Measurements from ENCODE around the gene KRT8.
"Not testable (repeated sequence)": the region's sequence is repeated elsewhere in the genome, so short reads cannot be mapped to it uniquely, and the experiment has no call there.

Gene KRT8

GRCh38 chr12:52860102-52860823, 44.6 kb downstream of the KRT8 start:
- no peak for TF ChIP-seq CTCF (IDR thresholded peaks at IDR 0.05; ENCODE audit: insufficient read depth, low read depth, low read length, missing control alignments)
- no peak overlapping the region for H3K4me3 ChIP-seq (ENCODE audit: low read length)
- peak; percentile 97 for DNase-seq (ENCODE audit: low read depth)

- no peak overlapping the region for H3K4me3 ChIP-seq (ENCODE audit: low read length)
- DNase-seq (ENCODE audit: low read depth) = peak; percentile 87
- TF ChIP-seq CTCF (IDR thresholded peaks at IDR 0.05; ENCODE audit: insufficient read depth, low read depth, low read length, missing control alignments) = no peak
Observed at GRCh38 chr12:52857500-52857899, 47.4 kb downstream of the KRT8 start.

GRCh38 chr12:52856787-52857186, 48.1 kb downstream of the KRT8 start:
- no peak for TF ChIP-seq CTCF (IDR thresholded peaks at IDR 0.05; ENCODE audit: insufficient read depth, low read depth, low read length, missing control alignments)
- H3K4me3 ChIP-seq (ENCODE audit: low read length) = no peak overlapping the region
- no peak for DNase-seq (ENCODE audit: low read depth)

GRCh38 chr12:52856077-52856476, 48.8 kb downstream of the KRT8 start:
- H3K4me3 ChIP-seq (ENCODE audit: low read length); DNase-seq (ENCODE audit: low read depth): not testable (repeated sequence)

- TF ChIP-seq CTCF (IDR thresholded peaks at IDR 0.05; ENCODE audit: insufficient read depth, low read depth, low read length, missing control alignments) = no peak
- no peak for DNase-seq (ENCODE audit: low read depth)
Observed at GRCh38 chr12:52851787-52852186, 53.1 kb downstream of the KRT8 start.

GRCh38 chr12:52850681-52851080, 54.2 kb downstream of the KRT8 start:
- no peak for DNase-seq (ENCODE audit: low read depth)
- no peak overlapping the region for H3K4me3 ChIP-seq (ENCODE audit: low read length)

More at GRCh38 chr12:52851787-52852186, 53.1 kb downstream of the KRT8 start:
- no peak overlapping the region for H3K4me3 ChIP-seq (ENCODE audit: low read length)

GRCh38 chr12:52849511-52849910, 55.4 kb downstream of the KRT8 start:
- no peak overlapping the region for H3K4me3 ChIP-seq (ENCODE audit: low read length)

More at GRCh38 chr12:52850681-52851080, 54.2 kb downstream of the KRT8 start:
- TF ChIP-seq CTCF (IDR thresholded peaks at IDR 0.05; ENCODE audit: insufficient read depth, low read depth, low read length, missing control alignments) = no peak

More at GRCh38 chr12:52849511-52849910, 55.4 kb downstream of the KRT8 start:
- TF ChIP-seq CTCF (IDR thresholded peaks at IDR 0.05; ENCODE audit: insufficient read depth, low read depth, low read length, missing control alignments) = no peak
- no peak for DNase-seq (ENCODE audit: low read depth)
